HG02852 (cell line): ENCODE data around the gene METTL25.

ENCODE experiments used
- ATAC-seq: cut with Tn5 transposase; IDR thresholded peaks from one replicate; pipeline ENCODE4 v1.9.1; 2021; ENCODE audit warnings: mild to moderate bottlenecking, moderate library complexity; ENCODE audit not compliant: unreplicated experiment

The METTL25 gene

GRCh38 chr12:82468563-82468962 is 110.2 kb downstream of the METTL25 start:
- ATAC-seq, result no peak

- ATAC-seq, result no peak
Observed at GRCh38 chr12:82470906-82471512, 112.7 kb downstream of the METTL25 start.

DNA sequence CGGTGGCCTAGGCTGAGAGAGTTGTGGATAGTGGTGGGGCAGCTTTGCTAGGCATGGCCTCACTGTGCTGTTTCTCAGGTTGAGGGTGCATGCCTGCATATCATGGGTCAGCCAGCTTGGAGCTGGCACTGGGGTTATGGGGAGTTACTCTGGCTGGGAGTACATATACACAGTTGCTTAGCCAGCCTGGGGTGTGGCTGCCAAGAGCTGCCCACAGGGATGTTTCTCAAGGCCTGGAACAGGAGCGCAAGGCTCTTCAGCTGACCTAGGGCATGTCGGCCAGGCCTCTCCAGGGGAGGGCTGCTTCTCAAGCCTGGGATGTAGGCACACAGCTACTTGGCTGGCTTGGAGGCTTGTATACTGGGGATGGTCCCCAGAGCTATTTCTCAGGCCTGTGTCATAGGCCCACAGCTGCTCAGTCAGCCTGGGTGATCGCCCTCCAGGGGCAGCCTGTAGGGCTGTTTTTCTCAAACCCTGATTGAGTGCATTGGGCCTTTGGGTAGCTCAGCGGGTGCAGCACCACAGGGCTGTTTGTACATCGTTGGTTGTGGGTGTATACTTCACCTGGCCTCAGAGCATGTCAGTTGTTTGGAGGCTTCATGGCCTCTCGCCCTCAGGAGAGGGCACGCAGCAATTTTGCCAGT is 114.9 kb downstream of the METTL25 start:
- no peak for ATAC-seq

- peak; percentile 89 for ATAC-seq
Observed at GRCh38 chr12:82474181-82474797, 116.0 kb downstream of the METTL25 start.

- ATAC-seq, result peak; percentile 9
Observed at GRCh38 chr12:82474798-82475184, 116.5 kb downstream of the METTL25 start.

DNA sequence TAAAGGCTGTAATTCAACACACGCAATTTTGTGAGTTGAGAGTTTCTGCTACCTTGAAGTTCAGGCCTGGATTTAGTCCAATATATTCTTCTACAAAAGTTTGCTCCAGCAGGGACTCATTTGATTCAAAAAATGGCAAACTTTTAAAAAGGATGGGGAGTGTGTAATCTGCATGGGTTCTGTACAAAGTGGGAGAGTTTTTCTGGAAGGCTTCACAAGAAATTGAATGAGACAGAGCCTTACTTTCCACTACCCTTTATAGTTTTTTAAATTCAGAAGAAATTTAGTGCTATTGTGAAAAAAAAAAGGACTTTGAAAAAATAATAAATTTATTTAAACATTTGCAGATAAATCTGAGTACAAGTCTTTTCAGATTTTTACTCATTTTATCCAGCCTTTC is 116.9 kb downstream of the METTL25 start:
- ATAC-seq, result no peak

DNA sequence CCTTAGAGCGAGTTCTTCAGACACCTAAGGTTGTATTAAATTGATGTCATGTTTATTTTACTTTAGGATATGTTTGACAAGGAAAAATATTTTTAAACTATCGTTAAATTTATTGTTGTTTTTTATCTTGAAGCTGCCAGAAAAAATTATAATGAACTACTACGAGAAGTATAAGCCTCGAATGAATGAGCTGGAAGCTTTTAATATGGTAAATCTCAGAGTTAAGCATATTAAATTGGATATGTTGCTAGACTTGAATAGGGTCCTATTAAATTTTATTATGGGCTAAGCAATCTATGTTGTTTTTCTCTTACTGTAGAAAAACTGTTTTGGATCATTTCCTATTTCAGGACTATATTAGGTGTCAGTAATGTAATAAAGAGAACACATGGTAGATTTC is 118.2 kb downstream of the METTL25 start:
- no peak for ATAC-seq

GRCh38 chr12:82479511-82479910 is 121.2 kb downstream of the METTL25 start:
- ATAC-seq, result no peak

DNA sequence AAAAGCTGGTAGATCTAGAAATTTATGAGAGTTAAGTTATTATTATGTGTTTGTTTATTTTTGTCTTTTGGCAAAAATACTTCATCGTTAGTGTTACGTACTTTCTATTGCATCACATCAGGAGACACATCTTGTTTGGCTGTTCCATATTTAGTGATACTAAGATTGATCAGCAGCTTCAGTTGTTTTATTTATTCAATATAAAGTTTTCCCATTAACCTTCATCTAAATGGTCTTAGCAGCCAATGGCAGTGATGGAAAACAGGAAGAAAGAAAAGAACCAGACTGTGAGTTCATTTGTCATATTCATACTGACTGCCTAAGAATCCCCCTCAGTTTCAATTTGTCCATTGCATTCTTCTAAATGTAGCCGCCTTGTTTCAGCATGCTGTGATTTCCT is 122.3 kb downstream of the METTL25 start:
- no peak for ATAC-seq

DNA sequence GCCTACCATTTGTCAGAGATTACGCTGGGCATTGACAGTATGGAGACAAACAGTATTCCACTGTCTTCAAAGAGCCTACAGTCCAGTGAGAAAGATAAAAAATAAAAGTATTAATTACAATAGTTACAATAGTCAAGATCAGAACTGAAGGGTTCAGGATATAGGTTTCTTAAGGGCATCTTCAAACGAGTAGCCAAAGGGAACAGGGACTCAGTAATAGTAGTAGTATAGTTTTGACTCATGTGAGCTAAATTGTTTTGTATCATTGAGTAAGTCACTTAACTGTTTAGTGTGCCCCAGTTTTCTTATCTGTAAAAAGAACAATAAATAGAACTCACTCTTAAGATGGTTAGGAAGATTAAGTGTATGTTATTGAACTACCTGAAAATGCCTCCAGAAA is 123.6 kb downstream of the METTL25 start:
- ATAC-seq, result peak; percentile 75

DNA sequence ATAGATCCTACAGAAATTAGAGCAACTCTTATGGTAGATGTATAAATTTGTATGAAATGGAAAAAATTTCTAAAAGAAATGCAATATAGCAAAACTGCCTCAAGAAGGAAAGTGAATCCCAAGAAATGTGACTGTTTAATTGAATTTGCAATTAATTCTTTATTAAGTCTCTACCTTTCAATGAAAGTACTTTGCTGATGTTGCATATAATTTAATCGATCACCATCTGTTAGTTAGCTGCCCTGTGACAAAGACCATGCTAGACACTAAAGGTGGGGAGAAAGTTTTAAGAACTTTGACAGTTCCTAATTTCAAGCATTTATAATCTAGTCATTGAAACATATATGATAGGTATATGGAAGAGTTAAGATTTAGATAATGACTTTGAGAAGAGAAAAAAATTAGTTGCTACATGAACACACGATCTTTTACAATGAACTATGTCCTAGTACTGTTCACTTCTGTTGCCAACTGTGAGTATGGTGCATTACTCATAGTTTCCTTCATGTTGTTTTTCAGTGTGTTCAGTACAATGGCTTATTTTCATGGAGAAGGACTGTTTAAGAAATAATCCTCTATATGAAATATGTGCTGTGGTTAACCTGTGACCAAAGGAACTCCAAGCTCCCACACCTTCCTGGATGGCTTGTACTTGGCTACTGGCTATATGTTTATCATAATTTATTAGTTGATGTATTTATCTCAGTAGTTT is 128.4 kb downstream of the METTL25 start:
- ATAC-seq, result no peak

DNA sequence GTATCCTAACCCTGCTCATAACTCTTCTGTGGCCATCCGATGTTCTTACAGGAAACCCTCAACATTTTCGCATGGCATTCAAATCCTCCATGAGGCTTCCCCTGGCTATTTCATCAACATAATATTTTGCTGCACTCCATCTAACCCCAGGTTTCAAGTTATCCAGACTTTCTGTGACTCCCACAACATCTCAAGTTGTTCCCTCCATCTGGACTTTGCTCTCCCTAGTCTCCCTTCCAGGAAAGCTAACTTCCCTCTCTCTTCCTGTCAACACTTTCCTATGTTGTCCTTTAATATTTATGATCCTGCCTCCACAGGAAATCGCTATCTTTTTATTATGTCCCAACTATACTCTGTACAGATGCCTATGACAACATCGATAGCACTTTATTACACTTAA is 146.1 kb downstream of the METTL25 start:
- no peak for ATAC-seq

DNA sequence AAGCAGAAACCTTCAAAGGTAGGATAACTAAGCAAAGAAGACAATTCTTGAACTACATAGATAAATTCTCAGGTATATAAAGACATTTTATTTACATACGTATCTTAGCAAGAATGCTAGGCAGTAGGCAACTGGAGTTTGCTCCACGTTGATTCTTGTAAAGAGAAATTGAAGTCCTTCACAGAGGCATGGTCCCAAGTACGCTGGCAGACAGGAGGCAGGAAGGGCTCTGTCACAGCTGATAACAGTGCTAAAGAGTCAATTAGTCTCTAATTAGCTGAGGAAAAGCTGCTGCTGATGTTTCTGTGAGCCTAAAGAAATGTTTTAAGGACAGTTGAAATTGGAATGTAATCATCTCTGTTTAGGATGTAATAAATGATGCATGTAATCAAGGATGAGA is 146.8 kb downstream of the METTL25 start:
- no peak for ATAC-seq

- no peak for ATAC-seq
Observed at GRCh38 chr12:82507686-82508085, 149.4 kb downstream of the METTL25 start.

- ATAC-seq, result no peak
Observed at GRCh38 chr12:82510386-82510785, 152.1 kb downstream of the METTL25 start.

DNA sequence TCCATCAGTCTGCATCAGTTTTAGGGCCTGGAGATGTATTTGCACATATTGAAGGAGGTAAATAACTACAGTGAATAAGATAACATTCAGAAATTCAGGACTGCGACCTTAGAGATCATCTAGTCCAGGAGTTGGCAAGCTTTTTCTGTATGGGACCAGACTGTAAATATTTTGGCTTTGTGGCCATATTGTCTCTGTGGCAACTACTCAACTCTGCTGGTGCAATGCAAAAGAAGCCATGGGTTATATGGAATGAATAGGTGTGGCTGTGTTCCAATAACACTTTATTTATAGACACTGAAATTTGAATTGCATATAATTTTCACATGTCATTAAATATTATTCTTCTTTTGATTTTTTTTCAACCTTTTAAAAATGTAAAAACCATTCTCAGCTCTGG is 156.6 kb downstream of the METTL25 start:
- no peak for ATAC-seq

- no peak for ATAC-seq
Observed at GRCh38 chr12:82515652-82516051, 157.3 kb downstream of the METTL25 start.

GRCh38 chr12:82517027-82517426 is 158.7 kb downstream of the METTL25 start:
- peak; percentile 81 for ATAC-seq

GRCh38 chr12:82517808-82518207 is 159.5 kb downstream of the METTL25 start:
- no peak for ATAC-seq

- no peak for ATAC-seq
Observed at GRCh38 chr12:82519510-82519909, 161.2 kb downstream of the METTL25 start.

DNA sequence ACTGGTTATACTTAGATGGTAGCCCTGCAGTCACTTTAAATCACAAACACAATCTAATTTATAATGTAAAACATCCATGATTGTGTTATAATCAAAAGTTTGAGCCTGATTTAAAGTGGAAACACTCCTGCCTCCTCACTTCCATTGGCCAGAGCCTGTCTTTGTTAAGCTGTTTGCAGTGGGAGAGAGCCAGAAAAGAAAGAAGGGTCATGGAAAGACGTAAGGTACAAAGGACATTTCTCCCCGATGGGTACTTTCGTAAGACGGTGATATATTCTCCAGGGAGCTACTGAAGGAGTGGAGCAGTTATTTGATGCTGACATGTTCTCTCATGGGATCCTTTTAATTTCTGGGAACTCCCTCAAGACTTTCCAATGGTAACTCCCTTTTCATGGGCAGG is 164.0 kb downstream of the METTL25 start:
- ATAC-seq, result no peak

GRCh38 chr12:82522762-82523161 is 164.4 kb downstream of the METTL25 start:
- no peak for ATAC-seq
